Loucy (cell line): ENCODE measurements around the gene INVS.

Experiments
- H2AFZ ChIP-seq: fragments of 200-600 bp; sonication (generic); 2 replicates; pipeline ENCODE4 v1.6.0; 2016; ENCODE audit warnings: antibody characterized with exemption, mild to moderate bottlenecking, low read length, moderate library complexity
- H3F3A ChIP-seq: fragments of 200-600 bp; 2 replicates; pipeline ENCODE4 v1.6.0; 2016; ENCODE audit warnings: antibody characterized with exemption, low read depth, mild to moderate bottlenecking
- H3K27me3 ChIP-seq: fragments of 200-600 bp; sonication (generic); 2 replicates; pipeline ENCODE4 v1.6.1; 2014; ENCODE audit warnings: low read length, mild to moderate bottlenecking; ENCODE audit not compliant: insufficient read depth, poor library complexity, severe bottlenecking
- H3K36me3 ChIP-seq: fragments of 200-600 bp; sonication (generic); 2 replicates; pipeline ENCODE4 v1.6.1; 2016; ENCODE audit warnings: low read length; ENCODE audit not compliant: insufficient read depth
- H3K4me1 ChIP-seq: fragments of 200-600 bp; sonication (generic); 2 replicates; pipeline ENCODE4 v1.5.1; 2014; ENCODE audit warnings: low read length, mild to moderate bottlenecking; ENCODE audit not compliant: insufficient read depth, poor library complexity, severe bottlenecking
- H3K4me2 ChIP-seq: fragments of 200-600 bp; sonication (generic); 2 replicates; pipeline ENCODE4 v1.6.0; 2014; ENCODE audit warnings: antibody characterized with exemption, low read length, low read depth, mild to moderate bottlenecking; ENCODE audit not compliant: poor library complexity, severe bottlenecking
- H3K4me3 ChIP-seq: fragments of 200-600 bp; sonication (generic); 2 replicates; pipeline ENCODE4 v1.5.1; 2014; ENCODE audit warnings: low read length, mild to moderate bottlenecking, mixed read lengths; ENCODE audit not compliant: poor library complexity, severe bottlenecking
- H3K79me2 ChIP-seq: fragments of 200-600 bp; sonication (generic); 2 replicates; pipeline ENCODE4 v1.6.1; 2014; ENCODE audit warnings: low read length; ENCODE audit not compliant: insufficient read depth
- H3K9ac ChIP-seq: fragments of 200-600 bp; sonication (generic); 2 replicates; pipeline ENCODE4 v1.6.0; 2014; ENCODE audit warnings: mild to moderate bottlenecking, low read depth, low read length, moderate library complexity; ENCODE audit not compliant: poor library complexity, severe bottlenecking
- H3K9me2 ChIP-seq: fragments of 200-600 bp; sonication (generic); replicated peaks from 2 replicates; pipeline ENCODE4 v1.6.1; 2016; ENCODE audit warnings: low read depth, low read length, mixed read lengths
- H3K9me3 ChIP-seq: fragments of 200-600 bp; sonication (generic); 2 replicates; pipeline ENCODE4 v1.6.1; 2014; ENCODE audit warnings: mild to moderate bottlenecking, antibody characterized with exemption, low read length, low read depth; ENCODE audit not compliant: insufficient read depth
- H4K20me1 ChIP-seq: fragments of 200-600 bp; sonication (generic); 2 replicates; pipeline ENCODE4 v1.6.0; 2014; ENCODE audit warnings: antibody characterized with exemption, low read length, mild to moderate bottlenecking; ENCODE audit not compliant: insufficient read depth, poor library complexity, severe bottlenecking
- CTCF ChIP-seq: fragments of 200-600 bp; sonication (generic); conservative IDR thresholded peaks from 2 replicates; pipeline ENCODE4 v1.5.1; 2014; ENCODE audit warnings: mild to moderate bottlenecking, antibody characterized with exemption, low read length
- EZH2phosphoT487 ChIP-seq: fragments of 200-600 bp; IDR thresholded peaks from 2 replicates; pipeline ENCODE4 v1.6.1; 2018; ENCODE audit warnings: antibody characterized with exemption, mild to moderate bottlenecking, moderate library complexity, borderline replicate concordance

INVS gene

GRCh38 chr9:100070104-100071041, 28.7 kb upstream of the INVS start:
- no peak overlapping the region for H3K9ac ChIP-seq
- H3K36me3 ChIP-seq, result no peaks in the 10 kb centered on the region
- no peak overlapping the region for H2AFZ ChIP-seq
- no peak overlapping the region for H3K4me2 ChIP-seq
- no peaks in the 10 kb centered on the region for H3K9me3 ChIP-seq
- peaks cover 24% of the 10 kb centered on the region for H4K20me1 ChIP-seq
- H3K27me3 ChIP-seq, result no peaks in the 10 kb centered on the region
- TF ChIP-seq EZH2phosphoT487 (no peak), CTCF (no peak)
- H3K9me2 ChIP-seq, result no peaks in the 10 kb centered on the region
- no peaks in the 10 kb centered on the region for H3F3A ChIP-seq
- no peak overlapping the region for H3K4me3 ChIP-seq
- H3K79me2 ChIP-seq, result peaks cover 50% of the 10 kb centered on the region
- H3K4me1 ChIP-seq, result peaks cover 24% of the 10 kb centered on the region

GRCh38 chr9:100071271-100071670, 27.8 kb upstream of the INVS start:
- no peak for TF ChIP-seq CTCF
- no peak for TF ChIP-seq EZH2phosphoT487
- Histone ChIP-seq H3K79me2 (peaks cover 49% of the 10 kb centered on the region), H3K4me3 (no peak overlapping the region), H3K36me3 (no peaks in the 10 kb centered on the region), H3K9me3 (no peaks in the 10 kb centered on the region), H3K9me2 (no peaks in the 10 kb centered on the region), H3K4me2 (no peak overlapping the region), H4K20me1 (peaks cover 24% of the 10 kb centered on the region), H3K27me3 (no peaks in the 10 kb centered on the region), H3F3A (no peaks in the 10 kb centered on the region), H2AFZ (no peak overlapping the region), H3K4me1 (peaks cover 23% of the 10 kb centered on the region), H3K9ac (no peak overlapping the region)

- TF ChIP-seq EZH2phosphoT487, result no peak
- no peak for TF ChIP-seq CTCF
- H3K9me2 ChIP-seq, result no peaks in the 10 kb centered on the region
- H3K36me3 ChIP-seq, result no peaks in the 10 kb centered on the region
- H3K79me2 ChIP-seq, result peaks cover 62% of the 10 kb centered on the region
- no peaks in the 10 kb centered on the region for H3K27me3 ChIP-seq
- no peak overlapping the region for H2AFZ ChIP-seq
- H3F3A ChIP-seq, result no peaks in the 10 kb centered on the region
- H3K4me3 ChIP-seq, result no peak overlapping the region
- no peaks in the 10 kb centered on the region for H3K9me3 ChIP-seq
- no peak overlapping the region for H3K4me2 ChIP-seq
- peaks cover 18% of the 10 kb centered on the region for H3K4me1 ChIP-seq
- H3K9ac ChIP-seq, result no peak overlapping the region
- H4K20me1 ChIP-seq, result peaks cover 20% of the 10 kb centered on the region
Measured at GRCh38 chr9:100072805-100073204, 26.2 kb upstream of the INVS start.
